Progenitor cell of endocrine pancreas (in vitro differentiated cells): Measurements from ENCODE around the gene ZNF280C. TPM values are rescaled to one million over a fixed set of nuclear protein-coding genes. Genes with fewer than 3 reads are reported as not detected.

Source experiments
- DNase-seq: peaks from one replicate; pipeline ENCODE4 v3.0.0; 2021; ENCODE audit warnings: low spot score; ENCODE audit not compliant: unreplicated experiment
- H3K27ac Mint-ChIP-seq: 2 replicates; pipeline ENCODE4 v1.8.0; 2021; ENCODE audit warnings: mild to moderate bottlenecking, moderate library complexity, mixed read lengths
- H3K27me3 Mint-ChIP-seq: 2 replicates; pipeline ENCODE4 v1.8.0; 2021; ENCODE audit warnings: mixed read lengths
- H3K36me3 Mint-ChIP-seq: 2 replicates; pipeline ENCODE4 v1.8.0; 2022; ENCODE audit warnings: mixed read lengths; ENCODE audit not compliant: insufficient read depth
- H3K4me1 Mint-ChIP-seq: 2 replicates; pipeline ENCODE4 v1.8.0; 2021; ENCODE audit warnings: low read depth, mixed read lengths
- H3K4me3 Mint-ChIP-seq: 2 replicates; pipeline ENCODE4 v1.8.0; 2021; ENCODE audit warnings: low read depth, mild to moderate bottlenecking, moderate library complexity, mixed read lengths
- H3K9me3 Mint-ChIP-seq: 2 replicates; pipeline ENCODE4 v1.8.0; 2021; ENCODE audit warnings: low read depth, mixed read lengths
- total RNA-seq: library from RNA; stranded (reverse); gene quantifications from 2 replicates; pipeline ENCODE4 v1.2.1, GENCODE V29; 2021
- TF ChIP-seq, protein P1 (sequence below): fragments of 200-600 bp; sonication (generic); IDR thresholded peaks from one replicate; pipeline ENCODE4 v1.5.0; 2021; ENCODE audit warnings: antibody characterized with exemption, mild to moderate bottlenecking; ENCODE audit not compliant: unreplicated experiment

ZNF280C gene
- total RNA-seq, 1 donor from 2014 or later, result 16.2 TPM

DNA sequence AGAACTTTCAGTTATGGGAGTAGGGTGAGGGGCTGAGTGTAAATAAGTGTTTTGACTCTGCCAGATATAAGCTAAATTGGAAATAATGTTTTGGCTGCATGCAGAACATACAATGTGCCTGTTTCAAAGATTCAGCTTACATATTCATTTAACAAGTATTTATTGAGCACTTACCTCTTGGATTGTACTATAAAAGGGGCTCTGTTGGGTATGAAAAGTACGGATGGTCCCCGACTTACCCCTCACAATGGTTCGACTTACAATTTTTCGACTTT, 102.3 kb downstream of the ZNF280C start:
- TF ChIP-seq, protein P1, sequence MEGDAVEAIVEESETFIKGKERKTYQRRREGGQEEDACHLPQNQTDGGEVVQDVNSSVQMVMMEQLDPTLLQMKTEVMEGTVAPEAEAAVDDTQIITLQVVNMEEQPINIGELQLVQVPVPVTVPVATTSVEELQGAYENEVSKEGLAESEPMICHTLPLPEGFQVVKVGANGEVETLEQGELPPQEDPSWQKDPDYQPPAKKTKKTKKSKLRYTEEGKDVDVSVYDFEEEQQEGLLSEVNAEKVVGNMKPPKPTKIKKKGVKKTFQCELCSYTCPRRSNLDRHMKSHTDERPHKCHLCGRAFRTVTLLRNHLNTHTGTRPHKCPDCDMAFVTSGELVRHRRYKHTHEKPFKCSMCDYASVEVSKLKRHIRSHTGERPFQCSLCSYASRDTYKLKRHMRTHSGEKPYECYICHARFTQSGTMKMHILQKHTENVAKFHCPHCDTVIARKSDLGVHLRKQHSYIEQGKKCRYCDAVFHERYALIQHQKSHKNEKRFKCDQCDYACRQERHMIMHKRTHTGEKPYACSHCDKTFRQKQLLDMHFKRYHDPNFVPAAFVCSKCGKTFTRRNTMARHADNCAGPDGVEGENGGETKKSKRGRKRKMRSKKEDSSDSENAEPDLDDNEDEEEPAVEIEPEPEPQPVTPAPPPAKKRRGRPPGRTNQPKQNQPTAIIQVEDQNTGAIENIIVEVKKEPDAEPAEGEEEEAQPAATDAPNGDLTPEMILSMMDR, result no peak

DNA sequence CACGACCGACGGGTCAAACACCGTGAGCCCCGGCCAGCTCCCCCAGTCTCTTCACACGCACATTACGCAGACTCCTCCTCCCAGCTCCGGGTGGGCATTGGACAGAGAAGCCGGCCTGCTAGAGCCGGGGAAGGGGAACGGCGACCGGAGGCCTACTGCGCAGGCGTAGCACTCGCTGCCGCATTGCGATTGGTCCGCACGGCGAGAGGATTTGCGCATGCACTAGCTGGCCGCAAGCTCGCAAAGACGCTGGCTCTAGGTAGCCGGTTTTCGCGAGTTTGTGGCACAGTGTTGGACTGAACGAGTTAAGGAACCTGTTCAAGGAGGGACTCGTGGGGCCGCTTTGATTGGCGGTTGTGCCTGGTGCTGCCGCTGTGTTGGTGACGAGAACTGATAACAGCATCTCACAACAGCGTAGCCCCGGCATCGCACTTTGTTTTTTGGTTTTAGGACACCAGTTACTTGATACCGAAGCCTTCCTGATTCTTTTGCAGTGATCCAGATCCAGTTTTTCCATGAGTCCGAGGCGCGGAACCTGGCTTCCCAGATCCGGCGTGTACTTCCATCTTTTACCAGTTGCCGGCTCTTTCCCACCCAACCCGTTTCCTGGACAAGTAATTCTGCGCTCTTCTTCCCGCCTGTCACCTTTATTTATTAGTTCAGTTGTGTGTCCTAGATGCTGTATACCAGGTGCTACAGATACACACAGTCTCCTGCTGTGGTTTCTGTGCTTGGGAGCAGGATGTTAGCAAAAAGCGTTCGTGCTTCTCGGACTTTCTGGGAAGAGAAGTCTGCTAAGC, 102.8 kb downstream of the ZNF280C start, which contains the start of gene AIFM1:
Gene AIFM1 (minus strand): TSS at position 139 of the 800 bp plus-strand sequence. CDS start 185 bp downstream, outside the sequence.
- Mint-ChIP-seq H3K4me1 (peaks cover 8% of the 10 kb centered on the region), H3K36me3 (peaks cover 3% of the 10 kb centered on the region), H3K27ac (peak within 1 kb of the TSS; percentile 97), H3K9me3 (peaks cover 4% of the 10 kb centered on the region), H3K4me3 (peak within 1 kb of the TSS; percentile 82), H3K27me3 (no peaks in the 10 kb centered on the region)
- peak; percentile 82 for DNase-seq
- TF ChIP-seq, protein P1, result no peak

More for the DNA sequence above, 102.3 kb downstream of the ZNF280C start:
- H3K9me3 Mint-ChIP-seq, result peaks cover 4% of the 10 kb centered on the region
- peaks cover 8% of the 10 kb centered on the region for H3K4me1 Mint-ChIP-seq
- no peak for DNase-seq
- H3K27me3 Mint-ChIP-seq, result no peaks in the 10 kb centered on the region
- peaks cover 3% of the 10 kb centered on the region for H3K36me3 Mint-ChIP-seq
- peak overlapping the region; percentile 82 for H3K4me3 Mint-ChIP-seq
- H3K27ac Mint-ChIP-seq, result peak overlapping the region; percentile 97

DNA sequence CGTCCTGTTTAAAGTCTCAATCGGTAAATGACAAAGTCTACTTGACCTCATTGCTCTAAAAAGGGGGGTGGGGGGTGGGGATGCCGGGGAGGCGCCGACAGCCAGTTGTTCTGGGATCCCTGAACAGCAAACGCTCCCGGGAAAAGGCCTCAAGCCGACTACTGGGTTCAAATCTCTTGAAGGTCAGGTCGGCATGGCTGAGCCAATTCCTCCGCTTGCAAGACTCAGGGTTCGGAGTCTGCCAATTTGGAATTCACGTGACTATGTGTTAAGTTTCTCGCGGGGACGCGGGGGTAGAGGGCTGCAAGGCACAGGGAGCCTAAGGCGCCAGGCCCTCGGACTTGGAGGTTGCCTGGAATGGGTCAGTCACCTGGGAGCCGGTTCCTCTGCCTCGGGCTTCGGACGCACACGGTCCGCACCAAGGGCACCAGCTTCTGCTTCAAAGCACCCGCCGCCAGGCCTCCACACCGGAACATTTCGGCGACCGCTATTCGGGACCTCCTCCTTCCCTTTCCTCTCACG, 103.5 kb downstream of the ZNF280C start:
- DNase-seq, result no peak
- TF ChIP-seq, protein P1, result no peak

DNA sequence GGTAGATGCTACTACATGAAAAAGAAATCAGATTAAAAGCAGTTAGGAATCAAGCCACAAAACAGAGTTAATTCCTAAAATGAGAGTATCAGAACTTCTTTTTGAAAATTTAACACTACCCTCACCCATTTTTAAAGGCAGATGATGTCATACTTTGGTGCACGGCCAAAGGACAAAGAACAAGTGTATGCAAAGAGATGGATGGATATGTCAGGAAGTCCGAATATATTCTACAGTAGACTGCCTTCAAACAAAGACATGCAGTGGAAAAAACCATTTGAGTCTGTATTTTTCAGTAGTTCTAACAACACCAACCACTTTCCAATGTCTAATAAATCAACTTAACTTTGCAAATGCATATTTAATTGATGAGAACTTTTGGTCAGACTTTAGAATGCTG, 105.3 kb downstream of the ZNF280C start:
- no peak overlapping the region for H3K27ac Mint-ChIP-seq
- DNase-seq, result no peak
- TF ChIP-seq, protein P1, result no peak
- no peaks in the 10 kb centered on the region for H3K27me3 Mint-ChIP-seq
- peak overlapping the region; percentile 35 for H3K4me3 Mint-ChIP-seq
- H3K4me1 Mint-ChIP-seq, result peaks cover 11% of the 10 kb centered on the region
- peaks cover 4% of the 10 kb centered on the region for H3K36me3 Mint-ChIP-seq
- no peaks in the 10 kb centered on the region for H3K9me3 Mint-ChIP-seq

More for the DNA sequence above, 103.5 kb downstream of the ZNF280C start:
- Mint-ChIP-seq H3K9me3 (peaks cover 2% of the 10 kb centered on the region), H3K27ac (peak overlapping the region; percentile 97), H3K4me1 (peaks cover 9% of the 10 kb centered on the region), H3K36me3 (peaks cover 3% of the 10 kb centered on the region), H3K27me3 (no peaks in the 10 kb centered on the region), H3K4me3 (peak overlapping the region; percentile 82)

DNA sequence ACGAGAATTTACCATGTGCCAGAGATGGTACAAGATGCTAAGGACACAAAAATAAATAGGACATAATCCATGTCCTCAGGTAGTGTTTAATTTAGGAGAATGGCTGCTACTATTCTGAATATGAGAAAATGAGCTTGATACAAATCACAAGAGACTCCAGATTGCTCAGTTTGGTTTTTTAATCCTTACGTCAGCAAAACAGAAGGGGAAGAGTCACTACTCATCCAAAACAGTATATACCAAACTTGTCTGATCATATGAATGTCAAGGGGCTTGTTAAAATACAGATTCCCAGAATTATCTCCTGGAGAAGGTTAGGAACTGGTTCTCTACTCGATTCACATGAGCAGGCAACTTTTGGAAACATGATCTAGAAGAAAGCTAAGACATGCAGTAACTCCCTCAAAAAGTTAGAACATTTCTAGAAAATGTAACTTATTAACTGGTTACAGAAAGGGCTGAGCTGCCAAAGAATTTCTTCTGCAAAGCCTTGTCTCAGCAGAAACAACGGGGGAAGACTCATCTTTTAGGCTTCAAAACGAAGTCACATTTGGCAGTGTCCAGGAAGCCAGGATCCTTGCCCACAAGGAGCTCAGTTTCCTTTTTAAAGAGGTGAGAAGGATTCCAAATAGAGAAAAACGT, 106.5 kb downstream of the ZNF280C start:
- Mint-ChIP-seq H3K4me3 (no peak overlapping the region), H3K27ac (no peak overlapping the region), H3K4me1 (peaks cover 11% of the 10 kb centered on the region), H3K36me3 (peaks cover 3% of the 10 kb centered on the region), H3K9me3 (no peaks in the 10 kb centered on the region), H3K27me3 (no peaks in the 10 kb centered on the region)
- no peak for DNase-seq
- TF ChIP-seq, protein P1, result no peak
